Stimulated activated CD8-positive, alpha-beta memory T cell treated with anti-CD3 and anti-CD28 coated beads, Interleukin-4, amount 100 ng/mL, for 24 hours (primary cell): ENCODE data around the gene PHKB.

ENCODE experiments used
- DNase-seq: peaks from one replicate; pipeline ENCODE4 v3.0.0-alpha.2; 2020; ENCODE audit warnings: low read depth

PHKB gene

DNA sequence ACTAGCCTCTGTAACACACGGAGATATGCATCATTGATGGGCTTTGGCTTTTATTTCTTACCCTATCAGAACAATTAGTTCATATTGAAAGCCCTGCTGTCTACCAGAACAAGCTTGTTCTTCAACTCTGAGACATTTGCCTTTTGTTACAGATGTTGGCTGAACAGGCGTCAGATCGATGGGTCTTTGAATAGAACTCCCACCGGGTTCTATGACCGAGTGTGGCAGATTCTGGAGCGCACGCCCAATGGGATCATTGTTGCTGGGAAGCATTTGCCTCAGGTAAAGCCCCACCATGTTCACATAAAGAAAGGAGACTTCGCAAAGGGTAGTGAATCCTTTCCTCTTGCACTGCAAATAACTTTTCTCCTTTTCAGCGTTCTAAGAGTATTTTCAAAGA is 232.1 kb downstream of the PHKB start:
- DNase-seq: no peak

DNA sequence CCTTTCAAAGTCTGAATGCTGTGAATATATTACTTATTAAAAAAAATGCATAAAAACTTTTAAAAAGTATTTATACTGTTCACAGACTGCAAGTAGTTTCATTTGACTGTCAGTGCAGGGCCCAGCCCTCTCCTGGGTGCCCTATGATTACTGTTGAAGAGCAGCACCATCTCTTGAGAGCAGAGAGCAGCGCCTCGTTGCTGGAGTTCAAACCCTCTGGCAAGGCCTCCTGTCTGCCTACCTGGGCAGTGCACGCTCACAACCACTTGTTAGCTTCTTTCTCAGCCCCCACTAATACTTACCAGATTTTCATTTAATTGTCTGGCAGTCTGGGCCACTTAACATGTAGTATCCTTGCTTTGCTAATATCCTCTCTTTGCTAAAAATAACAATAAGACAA is 233.4 kb downstream of the PHKB start:
- DNase-seq: no peak

DNA sequence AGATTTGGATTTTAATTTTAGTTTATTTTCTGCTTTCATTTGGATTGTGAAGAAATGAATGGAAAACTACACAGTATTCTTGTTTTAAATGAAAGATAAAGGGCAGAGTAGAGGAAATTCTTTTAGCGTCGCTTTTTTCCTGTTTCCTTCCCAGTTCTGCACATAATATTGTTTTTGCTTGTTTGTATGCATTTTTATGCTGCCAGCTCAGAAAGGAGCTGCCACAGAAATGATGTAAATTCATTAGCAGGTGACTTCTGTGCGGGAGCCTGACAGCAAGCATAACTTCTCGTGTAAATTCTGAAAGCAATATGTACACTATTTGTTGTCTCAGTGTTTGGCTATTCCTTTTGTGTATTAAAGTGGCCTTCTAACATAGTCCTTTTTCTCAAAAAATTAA is 234.6 kb downstream of the PHKB start:
- DNase-seq: no peak

DNA sequence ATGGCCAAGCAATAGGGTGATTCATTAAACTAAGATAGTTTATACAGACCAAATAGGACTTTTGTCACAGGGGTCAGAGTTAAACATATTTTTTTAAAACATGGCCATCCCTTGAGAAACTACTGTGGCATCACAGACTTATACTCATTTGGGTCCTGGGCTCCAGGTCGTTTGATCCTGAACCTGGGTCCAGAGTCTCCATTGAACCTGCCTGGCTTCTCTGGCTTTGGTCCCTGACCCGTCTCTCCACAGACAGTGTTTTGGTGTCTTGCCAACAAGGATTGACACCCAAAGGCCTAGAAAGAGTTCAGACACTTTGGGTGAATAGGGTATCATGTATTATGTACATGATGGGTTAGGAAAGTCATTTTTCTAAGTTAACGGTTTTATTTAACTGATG is 236.7 kb downstream of the PHKB start:
- DNase-seq: no peak

DNA sequence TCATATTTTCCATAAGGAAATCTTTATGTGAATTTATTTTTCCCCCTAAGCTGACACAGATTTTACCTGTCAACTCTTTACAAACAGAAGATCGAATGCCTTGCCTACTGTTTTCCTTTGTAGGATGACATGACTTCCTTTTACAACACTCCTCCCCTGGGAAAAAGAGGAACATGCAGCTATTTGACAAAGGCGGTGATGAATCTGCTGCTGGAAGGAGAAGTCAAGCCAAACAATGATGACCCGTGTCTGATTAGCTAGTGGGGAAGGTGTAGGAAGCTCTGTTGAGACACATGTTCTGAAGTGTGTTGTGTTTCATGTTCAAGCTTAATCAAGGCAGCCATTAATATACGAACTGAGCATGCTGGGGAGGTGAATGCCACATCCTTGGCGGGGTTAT is 238.0 kb downstream of the PHKB start:
- DNase-seq: no peak

DNA sequence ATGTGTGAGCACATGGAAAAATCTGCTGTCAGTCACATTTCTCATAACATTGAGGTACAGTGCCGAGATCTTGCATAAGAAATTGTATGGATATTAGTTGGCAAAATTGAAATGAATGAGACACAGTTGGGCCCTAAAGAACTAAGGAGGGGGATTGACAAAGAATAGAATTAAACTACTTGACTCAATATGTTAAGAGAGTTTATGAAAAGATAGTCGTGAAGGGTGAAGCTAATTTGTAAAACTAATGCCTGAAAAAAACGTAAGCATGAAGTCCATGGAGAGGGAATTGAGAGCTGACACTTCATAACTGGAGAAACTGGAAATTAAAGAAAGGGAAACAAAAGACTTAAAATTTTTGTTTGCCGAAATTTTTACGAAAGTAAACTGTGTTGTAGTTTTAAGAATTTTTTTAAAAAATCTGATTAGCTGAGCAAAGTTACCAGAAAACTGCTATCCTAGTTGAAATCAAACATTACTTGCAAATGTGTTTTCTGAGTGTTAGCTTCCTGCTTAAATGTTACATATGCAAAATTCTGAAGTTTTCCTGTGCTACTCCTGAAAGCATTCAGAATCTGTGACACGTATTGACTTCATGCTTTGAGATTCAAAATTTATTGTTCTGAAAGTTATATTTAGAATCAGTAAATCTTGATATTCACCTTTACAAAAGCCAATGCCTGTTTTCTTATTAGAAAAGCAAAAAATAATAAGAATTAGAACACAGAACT is 239.9 kb downstream of the PHKB start:
- DNase-seq: no peak

DNA sequence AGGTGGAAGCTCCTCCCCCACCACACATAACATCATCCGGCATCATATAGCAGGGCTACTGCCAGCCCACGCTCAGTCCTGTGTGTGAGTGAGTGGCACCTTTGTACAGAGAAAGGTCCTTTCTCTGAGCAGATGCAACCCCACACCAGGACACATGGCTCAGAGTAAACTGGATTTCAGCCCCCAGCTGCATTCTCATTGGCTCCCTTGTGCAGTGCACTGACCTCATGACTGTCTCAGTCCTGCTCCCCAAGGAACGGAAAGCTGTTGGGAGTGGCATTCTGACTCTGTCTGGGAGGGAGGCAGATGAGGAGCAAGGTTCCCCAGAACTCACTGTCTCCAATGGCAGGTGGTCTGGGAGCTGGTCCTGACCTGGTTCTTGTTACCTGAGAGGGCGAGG is 244.1 kb downstream of the PHKB start:
- no peak for DNase-seq

DNA sequence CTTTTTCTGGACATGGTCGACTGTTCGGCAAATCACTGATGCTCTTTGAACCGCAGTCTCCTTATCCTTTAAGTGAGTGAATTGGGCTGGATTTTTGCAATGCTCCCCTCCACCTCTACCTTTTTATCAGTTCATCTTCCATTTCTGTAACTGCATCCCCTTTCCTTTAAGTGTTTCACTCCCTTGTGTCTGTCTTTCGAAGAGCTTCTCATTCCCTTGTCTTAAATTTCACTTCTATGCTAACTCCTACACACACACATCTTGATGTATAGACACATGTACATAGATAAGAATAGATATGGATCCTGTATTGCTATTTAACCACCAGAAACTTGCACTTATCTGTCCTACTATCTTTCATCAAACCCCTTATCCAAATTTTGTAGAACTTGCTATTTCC is 250.7 kb downstream of the PHKB start:
- DNase-seq: no peak

DNA sequence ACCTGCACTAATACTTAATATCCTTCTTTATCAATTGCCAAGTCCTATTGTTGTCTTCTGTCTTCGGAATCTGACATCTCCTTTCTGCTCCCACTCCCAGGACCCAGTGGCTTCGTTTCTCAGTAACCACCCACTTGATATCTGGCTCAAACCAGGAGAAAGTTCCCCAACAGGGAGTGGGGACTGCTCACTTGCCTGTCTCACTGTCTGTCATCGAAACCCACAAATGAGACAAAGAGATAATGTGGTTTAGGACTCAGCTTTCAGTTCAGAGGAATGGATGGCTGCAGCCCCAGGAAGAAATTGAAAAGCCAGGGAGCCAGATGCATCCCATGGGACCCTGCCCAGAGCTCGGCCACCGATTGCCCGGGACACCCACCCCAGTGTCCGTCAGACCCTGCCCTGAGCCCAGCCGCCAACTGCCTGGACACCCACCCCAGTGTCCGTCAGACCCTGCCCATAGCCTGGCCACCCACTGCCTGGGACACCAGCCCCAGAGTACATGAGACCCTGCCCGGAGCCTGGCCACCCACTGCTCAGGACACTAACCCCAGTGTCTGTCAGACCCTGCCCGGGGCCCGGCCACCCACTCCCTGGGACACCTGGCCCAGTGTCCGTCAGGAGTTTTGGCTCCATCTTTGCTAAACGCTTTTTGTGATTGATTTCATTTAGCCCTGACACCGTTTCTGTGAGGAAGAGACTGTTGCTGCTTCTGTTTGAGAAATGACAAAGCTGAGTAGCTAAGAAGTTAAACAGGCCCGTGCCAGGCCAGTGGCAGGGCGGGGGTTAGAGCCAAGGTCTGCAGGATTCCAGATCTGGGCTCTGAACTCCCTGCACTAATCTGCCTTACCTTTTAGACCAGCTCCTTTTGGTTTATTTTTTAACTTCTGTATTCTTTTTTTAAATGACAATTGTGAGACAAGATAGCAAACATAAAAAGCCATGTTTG is 251.4 kb downstream of the PHKB start:
- DNase-seq: no peak

DNA sequence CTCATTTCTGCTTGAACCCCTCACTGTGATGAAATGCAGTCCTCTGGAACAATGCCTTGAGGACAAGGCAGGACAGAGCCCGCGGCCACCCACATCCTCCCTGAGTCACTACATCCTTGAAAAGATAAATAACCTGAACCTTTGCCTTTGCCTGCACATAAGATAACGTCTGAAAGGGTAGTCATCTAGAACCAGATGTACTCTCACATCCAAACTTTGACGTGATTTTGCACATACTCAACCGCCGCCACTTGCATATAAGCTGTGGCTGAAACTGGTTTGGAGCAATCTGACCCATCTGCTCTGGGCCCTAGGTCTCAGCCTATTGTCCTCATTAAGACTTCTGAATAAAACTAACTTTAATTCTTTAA is 252.1 kb downstream of the PHKB start:
- DNase-seq: no peak

DNA sequence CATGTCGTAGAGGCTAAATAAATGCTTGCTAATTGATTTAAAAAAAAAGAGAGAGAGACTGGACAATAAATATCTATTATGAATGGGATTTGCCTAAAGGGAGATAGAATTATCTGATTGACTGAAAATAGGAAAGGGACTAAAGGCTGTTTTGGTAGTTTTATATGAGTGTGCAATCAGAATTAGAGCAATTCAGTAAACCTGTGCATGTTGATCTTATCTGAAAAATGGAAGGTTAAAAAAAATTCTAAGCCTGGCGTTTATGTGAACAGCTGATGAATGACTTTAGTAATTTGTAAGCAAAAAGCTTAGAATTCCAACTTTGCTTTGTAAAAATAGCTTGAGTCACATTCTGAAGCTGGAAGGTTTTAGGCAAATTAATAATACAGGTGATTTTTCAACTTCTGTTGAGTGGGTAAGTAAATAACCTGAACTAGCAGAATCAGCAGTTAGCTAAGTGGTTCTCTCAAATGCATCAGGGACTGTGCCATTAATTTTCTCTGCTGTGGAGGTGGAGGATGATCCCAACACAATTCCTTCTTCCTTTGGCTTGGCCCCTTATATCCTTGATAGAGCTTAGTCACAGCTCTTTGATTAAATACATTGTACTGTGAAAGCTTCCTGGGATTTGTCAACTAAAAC is 254.4 kb downstream of the PHKB start:
- no peak for DNase-seq

DNA sequence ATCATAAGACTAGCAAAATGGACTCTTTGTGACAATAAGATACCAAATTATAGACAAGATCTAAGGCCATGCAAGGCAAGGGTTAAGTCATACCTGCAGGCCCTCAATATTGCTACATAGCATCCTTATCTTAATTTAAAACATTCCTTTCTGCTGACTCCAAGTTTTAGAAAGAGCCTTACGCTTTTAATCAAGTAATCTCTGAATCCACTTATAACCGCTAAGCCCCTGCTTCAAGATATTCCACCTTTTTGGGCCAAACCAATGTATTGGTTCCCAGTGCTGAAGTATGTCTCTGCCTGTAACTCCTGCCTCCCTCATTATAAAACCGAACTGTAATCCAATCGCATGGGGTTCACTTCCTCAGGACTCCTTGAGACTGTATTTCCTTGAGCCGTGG is 255.4 kb downstream of the PHKB start:
- no peak for DNase-seq

DNA sequence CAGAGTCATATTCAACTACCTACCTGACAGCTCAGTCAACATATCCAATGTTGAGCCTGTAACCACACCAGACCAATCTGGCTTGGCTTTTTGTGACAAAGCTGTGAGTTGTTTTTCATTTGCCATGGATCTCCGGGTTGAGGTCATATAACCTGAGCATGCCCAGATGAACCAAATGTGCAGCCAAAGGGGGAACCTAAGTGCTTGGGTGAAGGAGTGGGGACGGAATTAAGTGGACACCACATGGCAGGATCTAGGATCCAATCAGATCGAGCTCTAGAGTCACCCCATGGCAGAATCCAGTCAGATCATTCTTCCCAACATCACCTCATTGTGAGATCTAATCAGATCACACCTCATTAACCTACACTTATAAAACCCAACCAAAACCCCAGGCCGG is 258.6 kb downstream of the PHKB start:
- no peak for DNase-seq

DNA sequence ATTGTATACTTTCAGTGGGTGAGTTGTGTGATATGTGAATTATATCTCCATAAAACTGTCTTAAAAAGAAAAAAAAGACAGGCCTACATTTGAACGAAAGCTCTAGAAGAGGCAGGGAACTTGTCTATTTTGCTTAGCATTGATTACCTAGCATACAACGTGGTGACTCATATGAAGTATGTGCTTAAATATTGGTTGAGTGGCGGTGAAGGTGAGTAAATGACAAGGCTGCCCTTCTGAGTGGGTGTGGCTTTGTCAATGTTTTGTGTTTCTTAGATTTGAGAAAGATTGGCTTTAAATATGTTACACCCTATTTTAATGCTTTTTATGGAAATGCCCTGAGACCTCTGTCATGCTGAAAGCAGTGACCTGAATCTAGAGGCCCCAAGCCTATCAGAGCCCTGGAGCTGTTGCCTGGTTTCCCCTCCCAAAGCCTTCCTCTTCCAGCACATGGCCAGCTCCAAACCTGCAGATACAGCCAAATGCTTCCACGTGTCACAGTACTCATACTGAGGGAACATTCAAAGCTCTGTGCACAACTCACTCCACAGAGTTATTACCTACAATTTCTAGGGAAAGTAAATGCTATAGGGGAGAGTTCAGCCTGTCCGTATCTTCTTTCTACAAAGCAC is 260.0 kb downstream of the PHKB start:
- no peak for DNase-seq

DNA sequence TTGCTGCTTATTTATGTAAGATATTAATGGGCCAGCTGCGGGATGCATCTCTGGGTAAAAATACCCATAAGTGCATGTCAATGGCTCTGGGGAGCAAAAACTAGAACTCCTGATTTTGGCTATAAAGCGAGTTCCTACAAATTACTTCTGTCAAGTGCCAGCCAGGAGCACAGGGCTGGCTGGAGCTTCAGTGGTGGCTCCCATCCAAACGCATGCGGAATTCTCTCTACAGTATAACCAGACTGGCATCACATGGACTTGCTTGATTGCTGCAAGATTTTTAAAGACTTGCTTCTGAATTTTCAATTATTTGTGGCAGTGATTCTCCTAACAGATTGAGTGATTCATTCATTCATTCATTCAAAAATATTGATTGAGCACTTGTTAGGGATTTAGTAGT is 260.9 kb downstream of the PHKB start:
- no peak for DNase-seq

DNA sequence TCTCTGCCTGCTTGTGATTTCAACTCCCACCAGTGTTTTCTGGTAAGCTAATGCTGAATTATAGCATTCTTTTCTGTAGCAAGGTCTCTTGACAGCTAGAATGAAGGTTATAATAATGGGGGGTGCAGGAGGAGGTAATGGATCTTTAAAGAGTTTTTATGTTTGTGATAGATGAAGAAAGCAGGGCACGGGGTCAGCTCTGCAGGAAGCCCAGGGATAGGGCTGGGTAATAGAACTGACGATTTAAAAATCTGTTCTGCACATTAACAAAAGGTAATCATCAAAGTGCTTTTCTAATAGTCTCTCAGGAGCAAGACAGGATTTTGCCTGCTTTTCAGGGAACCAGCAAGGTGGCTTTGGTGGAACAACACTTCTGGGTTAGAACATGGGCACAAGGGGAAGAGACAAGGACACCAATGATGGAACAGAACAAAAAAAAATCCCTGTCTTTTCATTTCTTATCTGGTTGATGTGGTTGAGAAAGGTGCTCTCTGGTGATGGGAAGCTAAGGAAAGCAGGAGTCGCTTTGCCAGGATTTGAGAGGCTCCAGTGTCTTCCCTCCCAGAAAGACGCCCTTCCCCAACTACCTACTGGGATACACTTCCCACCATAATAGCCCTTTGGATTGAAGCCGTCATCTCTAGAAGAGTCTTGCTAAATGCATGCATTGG is 263.1 kb downstream of the PHKB start:
- DNase-seq: no peak

DNA sequence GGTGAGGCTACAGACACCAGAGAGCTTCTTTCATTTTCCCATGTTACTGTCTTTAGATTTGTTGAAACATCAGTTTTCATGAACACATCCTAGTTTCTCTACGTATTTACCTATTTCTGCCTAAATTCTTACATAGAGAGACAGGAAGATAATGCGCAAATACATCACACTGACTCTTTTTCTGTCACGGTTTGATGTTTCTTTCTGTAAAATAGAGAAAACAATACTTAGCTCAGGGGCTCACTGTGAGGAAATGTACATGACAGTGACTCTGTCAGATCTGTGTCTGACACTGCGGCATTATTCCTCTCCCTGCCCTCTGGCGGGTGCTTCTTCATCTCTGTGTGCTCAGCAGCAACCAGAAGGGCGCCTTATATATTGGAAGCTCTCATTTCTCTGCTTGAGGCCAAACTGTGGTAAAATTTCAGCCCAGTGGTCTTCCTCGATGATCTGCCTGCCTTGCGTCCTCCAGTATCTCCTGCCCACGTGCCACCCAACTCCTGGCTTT is 264.1 kb downstream of the PHKB start:
- DNase-seq: no peak

DNA sequence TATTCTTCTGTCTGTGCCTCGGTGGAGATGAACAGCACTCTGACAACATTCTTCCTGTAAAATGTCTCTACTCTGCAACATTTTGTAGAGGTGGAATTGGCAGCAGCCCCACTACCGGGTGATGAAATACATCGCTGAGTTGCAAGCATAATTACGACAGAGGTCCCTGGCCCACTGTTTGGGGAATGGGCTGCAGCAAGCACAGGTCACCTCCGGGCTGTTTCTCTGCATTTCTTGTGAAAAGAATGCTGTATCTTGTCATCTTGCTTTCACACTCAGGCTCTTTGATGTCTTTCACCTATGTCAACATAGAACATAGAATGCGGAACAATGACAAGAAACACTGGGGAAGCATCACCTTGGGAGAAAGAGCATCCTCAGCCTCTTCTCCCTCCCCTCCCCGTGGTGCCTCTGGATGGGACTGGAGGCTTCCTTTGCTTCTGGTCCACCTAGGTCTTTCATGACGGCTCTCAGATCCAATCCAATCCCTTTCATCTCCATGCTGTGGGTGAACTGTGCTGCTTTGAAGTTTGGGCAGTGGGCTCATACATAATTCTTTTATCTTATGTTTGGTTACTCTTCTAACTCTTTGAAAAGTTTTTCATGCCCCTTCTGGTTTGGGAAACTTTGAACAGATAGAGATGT is 265.0 kb downstream of the PHKB start:
- DNase-seq: no peak

DNA sequence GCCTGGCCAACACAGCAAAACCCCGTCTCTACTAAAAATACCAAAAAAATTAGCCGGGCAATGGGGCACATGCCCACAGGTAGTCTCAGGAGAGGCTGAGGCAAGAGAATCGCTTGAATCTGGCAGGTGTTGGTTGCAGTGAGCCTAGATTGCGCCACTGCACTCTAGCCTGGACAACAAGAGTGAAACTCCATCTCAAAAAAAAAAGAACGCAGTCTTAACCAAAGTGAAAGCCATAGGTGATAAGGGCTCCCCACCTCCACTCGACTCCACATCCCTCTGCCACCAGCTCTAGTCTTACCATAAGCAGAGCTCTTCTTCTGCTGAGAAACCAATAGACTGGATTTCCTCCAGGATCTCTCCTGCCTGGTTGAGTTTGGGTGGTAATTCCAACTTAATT is 266.0 kb downstream of the PHKB start:
- DNase-seq: no peak

DNA sequence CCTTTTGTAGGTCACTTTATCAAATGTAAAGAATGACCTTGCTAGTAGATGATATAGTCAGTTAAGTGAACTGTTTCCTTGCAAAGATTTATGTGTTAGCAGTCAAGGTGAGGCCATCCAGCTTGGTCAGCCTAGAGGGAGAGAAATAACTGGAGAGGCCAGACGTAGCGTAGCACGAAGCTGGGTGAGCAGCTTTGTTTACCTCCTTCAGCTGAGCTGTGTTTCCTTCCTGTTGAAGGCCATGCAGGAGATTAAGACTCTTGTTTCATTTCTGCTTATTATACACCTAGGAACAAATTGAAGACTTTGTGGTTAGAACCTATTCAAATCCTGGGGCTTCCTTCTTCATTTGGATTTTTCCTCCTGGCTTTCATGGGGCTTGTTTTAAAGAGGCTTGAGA is 267.1 kb downstream of the PHKB start:
- no peak for DNase-seq

DNA sequence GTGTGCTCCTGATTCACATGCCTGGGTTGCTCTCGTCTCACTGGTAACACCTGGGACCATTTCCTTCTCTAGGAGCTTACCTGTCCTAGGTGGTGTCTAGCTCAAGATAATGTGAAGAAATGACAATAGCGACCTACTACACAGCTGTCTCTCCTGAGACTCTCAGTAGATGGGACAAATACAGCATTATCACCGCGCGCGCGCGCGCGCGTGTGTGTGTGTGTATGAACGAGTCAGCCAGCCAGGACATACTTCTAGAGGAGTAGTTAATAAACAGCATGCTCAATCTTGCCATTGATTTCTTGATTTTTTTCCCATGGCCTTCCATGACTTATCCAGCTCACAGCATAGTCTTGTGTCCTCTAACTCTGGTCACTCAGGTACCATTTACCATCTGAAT is 268.6 kb downstream of the PHKB start:
- no peak for DNase-seq
